HG02870 (cell line): Measurements from ENCODE around the gene GAL3ST2.
"Not testable (repeated sequence)": the region's sequence is repeated elsewhere in the genome, so short reads cannot be mapped to it uniquely, and the experiment has no call there.

Source experiments
- ATAC-seq: cut with Tn5 transposase; IDR thresholded peaks from one replicate; pipeline ENCODE4 v1.9.1; 2021; ENCODE audit warnings: mild to moderate bottlenecking, moderate library complexity; ENCODE audit not compliant: unreplicated experiment

Gene GAL3ST2

GRCh38 chr2:241817821-241818215, 41.2 kb downstream of the GAL3ST2 start:
- not testable (repeated sequence) for ATAC-seq

- ATAC-seq = no peak
These were observed 41.8 kb downstream of the GAL3ST2 start for GRCh38 chr2:241818229-241818942.

DNA sequence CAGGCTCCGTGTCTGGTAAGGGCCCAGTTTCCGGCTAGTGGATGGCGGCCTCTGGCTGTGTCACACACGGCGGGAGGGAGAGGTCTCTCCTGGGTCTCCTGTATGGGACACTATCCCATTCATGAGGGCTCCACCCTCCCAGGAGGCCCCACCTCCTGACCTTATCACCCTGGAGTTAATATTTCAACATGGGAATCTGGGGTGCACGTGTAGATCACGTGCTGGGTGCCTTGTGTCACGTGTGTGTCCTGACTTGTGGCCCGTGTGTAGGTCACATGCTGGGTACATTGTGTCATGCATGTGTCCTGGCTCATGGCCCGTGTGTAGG, 42.3 kb downstream of the GAL3ST2 start:
- no peak for ATAC-seq

DNA sequence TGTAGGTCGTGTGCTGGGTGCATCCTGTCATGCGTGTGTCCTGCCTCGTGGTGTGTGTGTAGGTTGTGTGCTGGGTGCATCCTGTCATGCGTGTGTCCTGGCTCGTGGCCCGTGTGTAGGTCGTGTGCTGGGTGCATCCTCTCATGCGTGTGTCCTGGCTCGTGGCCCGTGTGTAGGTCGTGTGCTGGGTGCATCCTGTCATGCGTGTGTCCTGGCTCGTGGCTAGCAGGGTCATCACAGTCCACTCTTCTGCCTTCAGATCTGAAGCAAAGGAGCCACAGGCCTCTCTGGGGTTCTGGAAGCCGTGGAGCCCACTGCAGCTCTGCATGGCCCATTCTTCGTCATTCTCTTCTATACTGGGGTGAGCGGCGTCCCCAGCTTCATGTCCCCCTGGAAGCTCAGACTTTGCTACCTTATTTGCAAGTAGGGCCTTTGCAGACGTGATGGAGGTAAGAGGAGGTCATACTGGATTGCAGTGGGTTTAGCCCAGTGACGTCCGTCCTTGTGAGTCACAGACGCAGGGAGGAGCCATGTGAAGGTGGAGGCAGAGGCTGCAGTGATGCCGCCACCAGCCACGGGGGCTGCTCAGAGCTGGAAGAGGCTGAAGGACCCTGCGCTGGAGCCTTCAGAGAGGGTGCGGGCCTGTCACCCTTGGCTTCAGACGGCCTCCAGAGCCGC, 43.5 kb downstream of the GAL3ST2 start:
- not testable (repeated sequence) for ATAC-seq

- ATAC-seq = no peak
These were observed 44.2 kb downstream of the GAL3ST2 start for GRCh38 chr2:241820625-241821384.

DNA sequence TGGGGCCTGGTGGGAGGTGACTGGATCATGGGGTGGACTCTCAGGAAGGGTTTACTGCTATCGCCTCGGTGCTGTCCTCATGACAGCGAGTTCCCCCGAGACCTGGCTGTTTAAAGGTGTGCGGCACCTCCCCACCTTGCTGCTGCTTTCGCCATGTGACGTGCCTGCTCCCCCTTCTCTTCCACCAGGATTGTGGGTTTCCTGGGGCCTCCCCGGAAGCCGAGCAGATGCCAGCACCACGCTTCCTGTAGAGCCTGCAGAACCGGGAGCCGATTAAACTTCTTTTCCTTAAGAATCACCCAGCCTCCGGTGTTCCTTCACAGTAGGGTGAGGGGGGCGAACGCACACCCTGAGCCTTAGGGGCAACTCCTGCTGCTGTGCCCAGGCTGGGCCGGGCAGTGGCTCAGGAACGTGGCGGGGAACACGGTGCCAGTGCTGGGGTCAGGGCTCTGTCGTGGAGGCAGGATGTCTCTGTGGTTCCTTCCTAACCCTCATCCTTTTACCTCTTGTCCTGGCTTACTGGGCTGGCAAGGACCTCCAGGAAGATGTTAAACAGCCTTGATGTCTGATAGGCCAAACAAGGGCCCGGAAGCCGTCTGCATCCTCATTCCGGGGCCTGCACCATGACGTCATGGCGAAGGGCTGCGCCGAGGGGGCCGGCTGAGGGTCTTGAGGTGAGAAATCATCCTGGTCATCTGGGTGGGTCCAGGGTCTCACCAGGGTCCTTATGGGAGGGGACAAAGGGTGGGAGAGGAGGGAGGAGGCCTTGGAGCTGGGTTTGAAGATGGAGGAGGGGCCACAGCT, 45.0 kb downstream of the GAL3ST2 start:
- ATAC-seq = no peak

DNA sequence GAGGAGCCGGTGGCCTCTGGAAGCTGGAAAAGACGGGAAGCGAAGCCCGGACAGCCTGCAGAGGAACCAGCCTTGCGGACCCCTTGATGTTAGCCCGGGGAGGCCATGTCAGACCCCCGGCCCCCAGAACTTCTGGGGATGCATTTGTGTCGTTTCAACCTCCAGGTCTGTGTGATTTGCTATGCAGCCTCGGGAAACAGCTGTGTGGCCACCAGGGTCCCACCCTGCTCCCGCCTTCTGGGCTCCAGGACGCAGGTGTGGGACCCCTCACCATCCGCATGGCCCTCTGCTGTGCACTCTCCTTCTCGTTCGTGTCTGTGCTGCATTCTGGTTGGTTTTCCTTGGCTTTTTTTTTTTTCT, 45.6 kb downstream of the GAL3ST2 start:
- no peak for ATAC-seq

- ATAC-seq = not testable (repeated sequence)
These were observed 47.2 kb downstream of the GAL3ST2 start for GRCh38 chr2:241823531-241824437.

DNA sequence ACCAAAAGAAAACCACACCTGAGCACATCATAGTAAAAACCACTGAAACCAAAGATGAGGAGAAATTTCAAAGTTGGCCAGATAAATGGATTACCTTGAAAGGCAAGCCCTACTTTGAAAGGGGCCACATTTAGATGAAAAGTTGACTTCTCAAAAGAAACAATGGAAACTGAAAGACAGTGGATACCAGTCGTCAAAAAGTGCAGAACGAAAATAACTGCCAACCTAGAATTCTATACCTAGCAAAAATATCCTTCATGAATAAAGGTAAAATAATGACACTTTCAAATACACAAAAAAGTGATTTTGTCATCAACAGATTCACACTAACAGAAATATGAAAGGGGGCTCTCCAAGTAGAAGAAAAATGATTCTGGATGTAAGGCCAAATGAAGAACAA, 50.8 kb downstream of the GAL3ST2 start:
- no peak for ATAC-seq

- ATAC-seq = no peak
These were observed 56.6 kb downstream of the GAL3ST2 start for GRCh38 chr2:241833101-241833663.

- not testable (repeated sequence) for ATAC-seq
These were observed 57.3 kb downstream of the GAL3ST2 start for GRCh38 chr2:241833756-241834526.

DNA sequence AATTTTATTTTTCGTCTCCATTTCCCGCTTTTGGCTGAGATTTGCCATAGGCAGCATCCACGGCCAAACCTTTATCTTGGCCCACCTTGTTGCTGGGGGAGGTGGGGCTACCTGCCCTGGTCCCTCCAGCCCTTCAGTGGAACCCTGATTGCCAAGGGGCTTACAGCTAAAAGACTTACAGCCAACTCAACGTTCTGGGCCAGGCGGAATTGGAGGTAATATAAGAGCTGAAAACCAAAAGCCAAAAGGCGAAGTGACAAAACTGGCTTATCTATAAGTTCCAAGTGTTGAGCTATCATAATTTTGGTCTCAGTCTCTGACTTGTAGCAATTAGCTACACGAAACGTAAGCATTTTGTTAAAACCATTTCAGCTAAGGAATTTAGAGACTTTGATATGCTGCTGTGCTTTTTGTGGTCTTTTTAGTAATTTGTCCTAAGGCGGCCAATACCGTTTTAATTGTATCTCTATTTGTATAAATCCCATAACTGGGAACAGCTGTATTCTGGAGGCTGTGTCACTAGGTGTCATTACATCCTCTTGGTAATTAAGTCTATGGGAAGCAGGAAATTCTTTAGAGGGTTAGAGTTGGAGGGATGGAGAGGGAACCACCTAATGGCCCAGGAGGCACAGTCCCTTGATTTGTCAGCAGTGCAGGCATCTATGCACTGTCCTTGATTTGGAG, 58.0 kb downstream of the GAL3ST2 start:
- no peak for ATAC-seq

GRCh38 chr2:241835611-241836010, 59.0 kb downstream of the GAL3ST2 start:
- no peak for ATAC-seq

- ATAC-seq = no peak
These were observed 59.7 kb downstream of the GAL3ST2 start for GRCh38 chr2:241836292-241836691.

DNA sequence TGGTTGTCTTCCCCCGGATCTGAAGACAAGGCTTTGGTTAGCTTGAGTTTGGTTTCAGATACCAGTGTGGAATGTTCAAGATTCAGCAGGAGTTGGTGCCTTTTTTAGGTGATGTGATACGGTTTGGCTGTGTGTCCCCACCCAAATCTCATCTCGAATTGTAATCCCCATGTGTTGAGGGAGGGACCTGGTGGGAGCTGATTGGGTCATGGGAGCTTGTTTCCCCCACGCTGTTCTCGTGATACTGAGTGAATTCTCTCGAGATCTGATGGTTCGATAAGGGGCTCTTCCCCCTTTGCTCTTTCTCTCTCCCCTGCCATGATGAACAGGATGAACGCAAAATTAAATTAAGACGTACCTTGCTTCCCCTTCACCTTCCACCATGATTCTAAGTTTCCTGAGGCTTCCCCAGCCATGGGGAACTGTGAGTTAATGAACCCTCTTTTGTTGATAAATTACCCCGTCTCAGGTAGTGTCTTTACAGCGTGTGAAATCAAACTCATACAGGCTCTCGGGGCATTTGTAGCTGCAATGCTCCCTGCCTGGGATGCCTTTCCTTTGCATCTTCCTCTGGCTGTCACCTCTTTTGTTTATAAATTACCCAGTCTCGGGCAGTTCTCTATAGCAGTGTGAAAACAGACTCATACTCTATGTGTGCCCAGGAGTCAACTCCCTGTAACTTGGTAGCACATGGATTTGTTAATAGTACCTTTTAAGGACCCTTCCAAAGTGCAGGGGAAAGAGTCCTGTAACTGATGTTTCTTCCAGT, 60.8 kb downstream of the GAL3ST2 start:
- no peak for ATAC-seq

DNA sequence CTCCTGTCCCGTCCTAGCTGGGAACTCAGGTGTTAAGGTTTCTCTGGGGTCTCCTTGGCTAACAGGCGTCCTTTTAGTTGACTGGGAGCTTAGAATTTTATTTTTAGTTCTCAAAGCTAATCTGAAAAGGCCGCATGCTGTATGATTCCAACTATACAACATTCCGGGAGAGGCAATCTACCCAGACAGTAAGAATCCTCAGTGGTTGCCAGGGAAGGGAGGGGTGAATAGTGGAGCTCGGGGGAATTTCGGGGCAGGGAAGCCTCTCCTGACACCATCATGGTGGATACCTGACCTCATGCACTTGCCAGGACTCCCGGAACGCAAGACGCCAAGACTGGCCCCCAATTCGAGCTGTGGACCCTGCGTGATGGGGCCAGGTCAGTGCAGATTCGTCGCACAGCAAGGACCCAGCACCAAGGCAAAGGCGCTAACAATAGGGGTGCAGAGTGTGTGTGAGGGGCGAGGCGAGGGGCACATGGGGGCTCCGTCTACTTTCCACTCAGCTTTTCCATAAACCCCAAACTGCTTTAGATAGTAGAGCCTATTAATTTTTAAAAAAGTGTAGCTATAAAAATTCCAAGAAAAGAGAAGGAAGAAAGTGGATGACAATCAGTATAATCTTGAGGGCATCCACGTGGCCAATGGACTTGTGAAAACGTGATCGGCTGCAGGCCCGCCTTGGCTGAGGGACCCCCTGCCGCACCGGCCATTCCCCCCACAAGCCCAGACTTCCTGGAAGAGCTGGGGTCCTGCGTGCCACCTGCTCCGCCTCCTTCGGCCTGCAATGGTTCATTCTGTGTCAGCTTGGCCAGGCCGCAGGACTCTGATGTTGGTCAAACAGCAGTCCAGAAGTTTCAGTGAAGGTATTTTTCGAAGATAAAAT, 64.8 kb downstream of the GAL3ST2 start:
- no peak for ATAC-seq

DNA sequence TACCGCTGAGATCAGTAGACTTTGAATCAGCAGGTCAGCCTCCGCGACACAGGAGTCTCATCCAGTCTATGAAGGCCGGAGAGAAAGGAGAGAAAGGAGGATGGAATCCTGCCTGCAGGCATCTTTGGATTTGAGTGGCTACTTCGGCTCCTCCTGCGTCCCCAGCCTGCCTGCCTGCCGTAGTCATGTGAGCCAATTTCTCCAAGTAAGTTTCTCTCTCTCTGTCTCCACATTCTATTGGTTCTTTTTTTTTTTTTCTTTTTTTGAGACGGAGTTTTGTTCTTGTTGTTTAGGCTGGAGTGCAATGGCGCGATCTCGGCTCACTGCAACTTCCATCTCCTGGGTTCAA, 65.4 kb downstream of the GAL3ST2 start:
- ATAC-seq = no peak
